ENCODE data around the gene SPTB.
"Not testable (repeated sequence)": the region's sequence is repeated elsewhere in the genome, so short reads cannot be mapped to it uniquely, and the experiment has no call there.

The SPTB gene

DNA sequence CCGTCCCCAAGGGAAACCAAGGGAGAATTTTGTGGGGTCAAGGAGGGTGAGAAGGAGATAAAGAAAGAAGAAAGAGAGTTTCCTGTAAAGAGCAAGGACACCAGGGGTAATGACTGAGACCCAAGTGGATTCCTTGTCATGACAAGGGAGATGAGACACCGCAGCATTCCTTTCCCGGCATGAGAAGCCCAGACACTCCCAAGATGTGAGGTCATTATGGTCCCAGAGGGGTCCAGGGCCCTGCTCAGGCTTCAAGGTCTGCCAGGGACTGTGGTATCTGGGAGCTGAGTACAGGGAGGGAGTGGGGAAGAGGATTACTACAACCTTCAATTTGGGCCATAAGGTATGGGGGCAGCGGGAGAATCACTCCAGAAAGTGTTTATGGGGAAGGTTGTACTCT lies 58.1 kb downstream of the SPTB start:
- no peak for DNase-seq (ENCODE audit: low spot score)

DNA sequence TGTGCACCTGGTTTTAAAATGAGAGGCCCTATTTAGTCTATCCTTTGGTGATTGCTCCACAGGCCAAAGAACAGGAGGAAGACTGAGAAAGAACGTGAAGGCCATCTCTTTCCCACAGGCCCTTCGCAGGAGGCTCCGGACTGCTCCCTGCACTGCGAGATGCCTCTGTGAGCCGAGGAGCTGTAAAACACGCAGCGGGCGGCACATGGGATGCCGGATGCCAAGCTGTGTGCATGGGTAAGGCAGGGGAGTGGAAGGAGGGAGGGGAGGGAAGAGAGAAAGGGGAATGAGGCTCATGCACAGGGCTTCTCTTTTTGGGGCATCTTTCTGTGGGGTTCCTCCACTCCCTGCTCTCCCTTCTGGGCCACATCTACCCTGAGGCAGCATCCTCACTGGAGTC lies 61.6 kb downstream of the SPTB start:
- DNase-seq (ENCODE audit: low spot score) = no peak

DNA sequence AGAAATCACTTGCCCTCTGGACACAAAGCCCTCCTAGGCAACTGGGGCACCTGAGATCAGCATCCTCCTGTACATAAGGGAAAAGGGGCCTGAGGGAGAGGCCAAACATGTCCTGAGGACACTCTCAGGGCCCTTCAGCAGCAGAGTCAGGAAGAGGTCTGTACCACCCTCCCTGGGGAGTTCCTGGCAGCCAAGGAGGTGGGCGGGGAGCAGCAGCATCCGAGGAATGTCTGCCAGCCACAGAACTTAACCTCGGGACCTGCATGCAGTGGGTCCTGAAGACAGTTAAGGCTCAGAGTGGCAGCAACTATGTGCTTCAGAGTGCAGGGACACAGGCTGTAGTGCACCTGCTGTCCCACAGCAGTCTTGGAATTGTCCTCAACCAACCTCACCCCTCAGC lies 62.1 kb downstream of the SPTB start:
- no peak for DNase-seq (ENCODE audit: low spot score)

DNA sequence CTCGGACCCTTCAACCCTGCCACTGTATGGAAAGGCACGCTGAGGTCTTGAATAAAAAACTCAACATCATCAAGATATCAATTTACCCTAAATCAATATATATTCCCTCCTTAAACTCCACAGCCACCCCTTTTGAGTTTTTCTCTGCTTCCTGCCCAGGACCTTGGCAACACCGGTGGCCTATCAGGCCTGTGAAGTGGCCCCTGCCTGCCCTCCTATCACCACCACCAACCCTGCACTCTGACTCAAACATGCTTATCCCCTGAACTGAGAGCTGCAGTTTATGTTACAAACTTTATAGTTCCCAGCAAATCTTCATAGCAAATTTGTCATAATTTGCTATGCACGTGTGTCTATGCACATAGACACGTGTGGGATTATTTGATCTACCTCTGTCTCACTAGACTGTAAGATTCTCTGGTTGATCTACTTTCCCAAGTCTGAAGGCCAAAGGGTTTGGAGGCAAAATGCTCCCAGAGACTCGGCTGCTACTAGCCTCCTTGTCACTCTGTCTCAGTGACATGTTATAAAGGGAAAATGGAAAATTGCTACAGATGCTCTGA lies 63.4 kb downstream of the SPTB start:
- no peak for DNase-seq (ENCODE audit: low spot score)

DNA sequence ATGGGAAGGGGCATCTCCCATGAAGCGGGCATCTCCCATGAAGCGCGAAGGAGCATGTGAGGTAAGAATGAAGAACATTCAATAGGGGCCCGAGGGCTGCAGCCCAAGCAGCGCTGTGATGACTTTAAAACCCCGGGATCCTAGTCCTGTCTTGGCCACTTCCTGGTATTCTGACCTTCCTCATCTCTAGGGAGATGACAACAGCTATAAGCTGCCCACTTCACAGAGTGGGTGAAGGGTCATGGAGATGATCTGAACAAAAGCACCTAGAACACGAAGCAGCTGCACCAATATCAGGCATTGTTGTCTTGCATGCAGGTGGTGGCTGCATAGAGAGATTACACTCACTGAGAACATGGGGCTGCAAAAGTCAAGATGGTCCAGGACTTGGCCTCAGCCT lies 64.5 kb downstream of the SPTB start:
- no peak for DNase-seq (ENCODE audit: low spot score)

DNA sequence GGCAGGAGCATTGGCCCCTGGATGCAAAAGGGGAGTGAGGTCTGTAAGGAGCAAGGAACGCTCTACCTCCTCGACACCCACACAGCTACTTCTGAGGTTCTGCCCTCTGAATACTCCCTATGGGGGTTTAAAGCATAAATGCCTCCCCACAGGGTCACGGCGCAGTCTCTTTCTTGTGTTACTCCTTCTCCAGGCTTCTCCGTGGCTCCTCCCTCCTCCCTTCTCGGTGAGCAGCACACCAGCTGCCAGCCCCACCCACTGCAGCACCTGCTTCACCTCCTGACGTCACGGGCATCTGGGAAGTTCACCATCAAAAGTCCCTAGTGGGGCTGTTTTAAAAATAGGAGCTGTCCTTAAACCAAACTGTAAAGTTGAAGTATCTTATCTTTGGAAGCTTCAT lies 67.3 kb downstream of the SPTB start:
- DNase-seq (ENCODE audit: low spot score) = no peak

DNA sequence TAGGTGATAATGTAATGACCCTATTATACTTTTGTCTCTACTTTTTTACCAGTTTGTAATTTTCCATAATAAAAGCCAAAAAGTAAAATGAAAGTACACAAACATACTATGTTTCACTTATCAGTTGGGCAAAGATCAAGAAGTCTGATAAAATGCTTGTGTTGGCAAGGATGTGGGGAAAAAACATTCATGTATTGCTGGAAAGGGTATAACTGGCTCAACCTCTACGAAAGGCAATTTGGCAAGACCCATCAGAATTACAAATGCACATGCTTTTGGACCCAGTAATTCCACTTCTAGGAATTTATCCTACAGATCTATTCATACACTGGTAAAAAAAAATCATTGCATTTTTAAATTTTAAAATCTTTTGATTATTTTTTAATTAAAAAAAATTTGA lies 68.0 kb downstream of the SPTB start:
- no peak for DNase-seq (ENCODE audit: low spot score)

DNA sequence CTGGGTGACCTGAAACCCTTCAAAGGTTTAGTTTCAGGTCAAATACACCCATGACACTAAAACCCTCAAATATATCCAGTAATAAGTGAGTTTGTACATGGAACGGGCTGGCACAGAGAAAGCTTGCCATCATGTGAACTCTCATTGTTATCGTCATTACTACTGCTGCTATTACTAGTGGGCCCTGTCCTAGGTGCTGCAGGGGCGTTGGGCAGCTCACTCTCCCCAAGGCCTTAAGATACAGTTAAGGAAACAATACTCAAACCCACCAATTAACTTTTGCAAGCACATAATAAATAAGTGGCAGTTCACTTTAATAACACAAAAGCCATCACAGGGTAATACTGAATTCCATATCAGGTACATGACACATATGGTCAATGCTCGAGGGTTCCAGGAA lies 71.3 kb downstream of the SPTB start:
- DNase-seq (ENCODE audit: low spot score) = no peak

DNA sequence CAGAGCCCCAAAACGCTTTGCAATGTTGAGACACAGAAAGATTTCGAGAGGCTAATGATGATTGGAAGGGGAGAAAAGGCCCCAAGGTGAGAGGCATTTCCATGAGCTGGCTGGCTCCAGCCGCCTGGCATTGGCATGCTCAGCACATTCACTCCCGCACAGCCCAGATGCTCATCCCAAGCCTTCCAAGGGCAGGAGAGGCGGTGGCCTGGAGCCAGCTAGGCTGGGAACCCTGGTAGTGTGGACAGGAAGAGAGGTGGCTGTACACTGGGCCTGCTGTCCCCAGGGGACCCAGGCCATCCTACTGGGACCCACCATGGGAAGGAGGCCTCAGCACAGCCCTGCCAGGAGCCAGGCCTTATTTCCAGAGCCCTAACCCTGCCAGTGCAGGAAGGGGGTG lies 72.2 kb downstream of the SPTB start:
- no peak for DNase-seq (ENCODE audit: low spot score)

DNA sequence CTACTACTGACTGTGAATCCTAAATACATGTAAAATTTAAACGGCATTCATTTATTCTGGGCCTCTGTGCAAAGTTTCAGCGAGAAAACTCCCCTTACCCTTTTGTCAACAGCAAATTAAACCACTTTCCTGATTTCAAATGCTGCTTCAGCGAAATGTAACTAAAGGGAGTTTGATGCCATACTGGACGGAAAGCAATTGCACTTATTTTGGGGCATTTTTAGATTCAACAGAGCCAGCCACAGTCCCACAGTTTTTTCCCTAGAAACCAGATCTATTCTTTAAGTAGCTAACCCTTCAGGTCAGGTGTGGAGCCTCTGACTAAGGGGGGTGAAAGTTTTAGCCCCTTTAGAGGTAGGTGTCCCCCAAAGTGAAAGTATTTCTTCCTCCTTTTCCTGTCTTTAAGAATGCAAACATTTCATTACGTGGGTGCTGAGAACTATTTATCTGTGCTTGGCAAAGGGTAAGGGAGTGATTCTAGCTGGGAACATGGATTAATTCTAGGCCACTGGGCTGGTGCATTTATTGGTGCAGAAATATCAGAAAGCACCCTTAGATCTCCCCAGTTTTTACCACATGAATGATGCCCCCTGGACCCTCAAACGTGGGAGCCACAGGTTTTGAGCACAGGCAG lies 72.7 kb downstream of the SPTB start:
- no peak for DNase-seq (ENCODE audit: low spot score)

DNA sequence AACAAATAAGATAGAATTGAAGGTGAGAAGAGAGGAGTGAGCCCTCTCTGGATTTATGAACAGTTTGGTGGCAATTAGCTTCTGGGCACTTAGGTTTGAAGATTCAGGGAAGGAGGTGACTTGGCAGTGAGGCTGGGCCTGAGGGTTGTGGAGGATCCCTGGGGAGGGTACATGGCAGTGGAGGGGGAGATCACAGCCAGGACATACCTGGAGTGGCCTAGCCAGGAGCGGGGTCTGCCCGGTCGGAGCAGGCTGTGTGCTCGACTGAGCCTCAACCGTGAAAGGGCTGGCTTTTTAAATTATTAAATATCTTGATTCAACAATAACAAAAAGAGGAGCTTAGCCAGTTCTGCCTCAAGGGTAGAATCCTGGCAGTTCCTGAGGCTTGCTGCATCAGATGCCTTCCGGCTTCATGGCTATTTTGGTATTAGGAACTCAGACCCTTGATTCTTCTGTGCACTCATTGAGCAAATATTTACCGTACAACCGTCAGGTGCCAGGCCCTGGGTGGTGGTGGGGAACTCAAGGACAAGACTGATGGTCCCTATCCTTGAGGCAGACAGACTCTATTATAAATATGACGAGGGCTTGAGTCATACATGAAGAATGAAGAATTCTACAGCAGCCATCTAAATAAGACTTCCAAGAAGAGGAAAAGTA lies 73.4 kb downstream of the SPTB start:
- DNase-seq (ENCODE audit: low spot score) = no peak

DNA sequence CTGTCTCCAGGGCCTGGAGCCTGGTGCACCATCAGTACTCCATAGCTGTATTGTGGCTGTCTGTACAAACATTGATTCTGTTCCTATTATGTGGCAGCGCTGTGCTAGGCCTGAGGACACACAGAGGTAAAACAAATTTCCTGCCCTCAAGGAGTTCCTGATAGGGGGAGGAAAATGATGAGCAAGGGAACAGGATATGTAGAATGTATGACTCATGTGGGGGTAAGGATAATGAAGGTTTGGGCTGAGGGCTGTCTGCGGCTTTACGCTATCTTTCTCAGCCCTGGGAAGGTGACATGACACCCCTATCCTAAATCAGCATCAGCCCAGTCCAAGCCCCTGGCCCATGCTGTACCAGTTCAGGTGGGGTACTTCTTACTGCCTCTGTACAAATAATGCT lies 74.1 kb downstream of the SPTB start:
- DNase-seq (ENCODE audit: low spot score) = not testable (repeated sequence)

DNA sequence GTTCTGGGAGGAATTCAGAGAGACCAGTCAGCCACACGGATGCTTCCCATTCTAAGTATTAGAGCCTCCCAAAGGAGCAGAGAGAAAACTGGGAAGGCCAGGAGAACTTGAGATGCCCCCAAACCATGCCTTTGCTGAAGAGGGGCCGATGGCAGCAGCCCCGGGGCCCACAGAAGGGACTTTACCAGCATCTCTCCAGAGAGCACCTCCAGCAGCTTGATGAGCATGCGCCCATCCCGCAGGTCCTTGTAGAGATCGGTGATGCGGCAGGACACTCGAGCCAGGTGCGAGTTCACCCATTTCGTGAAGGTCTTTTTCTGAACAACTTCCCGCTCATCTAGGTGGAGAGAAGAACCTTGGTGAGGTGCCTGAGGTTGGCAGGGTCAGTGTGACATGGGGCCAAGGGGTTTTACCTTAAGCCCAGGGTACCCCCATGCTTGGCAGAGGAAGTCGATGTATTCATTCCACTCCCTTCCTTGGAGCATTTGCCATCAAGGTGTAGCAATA lies 74.9 kb downstream of the SPTB start:
- no peak for DNase-seq (ENCODE audit: low spot score)

DNA sequence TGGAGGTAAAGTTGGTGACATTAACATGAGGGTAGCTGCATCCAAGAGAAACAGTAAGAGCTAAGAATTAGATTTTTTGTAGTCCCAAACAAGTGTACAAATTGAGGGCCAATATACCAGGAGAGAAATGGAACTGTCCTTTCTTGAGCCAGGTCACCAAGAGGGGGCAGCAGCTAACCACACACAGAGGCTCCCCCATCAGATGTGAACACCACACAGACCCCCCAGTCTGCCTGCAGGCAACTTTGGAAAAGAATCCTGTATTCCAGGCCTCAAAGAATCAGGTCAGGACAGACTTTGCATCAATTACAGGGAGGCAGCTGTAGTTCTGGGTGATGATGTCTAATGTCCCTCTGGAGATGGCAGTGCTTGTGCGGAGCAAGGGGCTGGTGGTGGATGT lies 77.9 kb downstream of the SPTB start:
- no peak for DNase-seq (ENCODE audit: low spot score)

DNA sequence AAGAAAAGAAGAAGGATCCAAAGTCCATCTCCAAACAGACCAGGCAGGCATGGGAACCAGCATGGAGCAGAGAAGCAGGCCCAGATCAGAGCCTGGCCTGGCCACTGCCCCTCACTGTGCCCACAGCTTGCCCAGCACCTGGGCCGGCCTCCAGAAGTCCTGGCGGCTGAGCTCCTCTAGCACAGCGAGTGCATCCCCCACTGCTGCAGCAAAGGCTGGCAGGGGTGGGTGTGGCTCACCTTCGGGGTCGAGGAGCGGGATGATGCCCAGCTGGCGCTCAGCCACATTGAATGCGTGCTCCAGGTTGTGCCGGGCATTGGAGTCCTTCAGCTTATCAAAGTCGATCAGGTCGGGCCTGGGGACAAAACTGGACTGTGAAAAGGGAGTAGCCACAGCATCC lies 78.7 kb downstream of the SPTB start:
- no peak for DNase-seq (ENCODE audit: low spot score)

DNA sequence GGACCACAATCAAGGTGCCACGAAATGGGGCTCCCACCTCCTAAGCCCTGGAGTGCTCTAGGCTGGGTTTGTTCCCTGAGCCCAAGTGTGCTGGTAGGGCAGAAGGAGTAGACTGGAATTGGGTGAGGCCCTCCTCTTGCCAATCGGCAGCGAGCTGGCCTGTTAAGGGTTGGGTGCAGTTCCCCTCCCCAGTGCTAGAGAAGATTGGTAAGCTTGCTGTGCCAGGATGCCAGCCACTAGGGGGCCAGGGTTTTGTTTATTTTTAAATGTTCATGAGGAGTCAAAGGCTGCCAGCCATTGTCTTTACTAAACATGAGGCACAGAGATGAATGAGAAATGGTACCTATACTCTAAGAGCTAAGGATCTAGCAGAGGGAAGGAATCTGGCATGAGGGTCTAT lies 79.7 kb downstream of the SPTB start:
- peak; percentile 20 for DNase-seq (ENCODE audit: low spot score)

DNA sequence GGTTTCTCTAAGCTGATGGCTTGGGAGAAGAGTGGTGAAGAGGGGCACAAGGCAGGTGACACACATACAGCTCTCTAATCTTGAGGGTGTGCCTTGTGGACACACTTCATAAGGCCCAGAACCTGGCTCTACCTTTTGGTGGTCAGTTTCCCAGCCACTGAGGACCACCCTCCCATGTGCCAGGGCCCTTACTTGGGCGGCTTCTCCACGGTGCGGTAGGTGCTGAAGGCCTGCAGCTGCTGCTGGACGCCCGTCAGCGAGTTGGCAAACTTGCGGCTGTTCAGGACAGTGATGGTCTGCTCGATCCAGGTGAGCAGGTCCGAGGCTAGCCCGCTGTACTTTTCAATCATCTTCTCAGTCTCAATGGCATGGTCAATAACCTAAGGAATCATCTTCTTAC lies 80.2 kb downstream of the SPTB start:
- DNase-seq (ENCODE audit: low spot score) = no peak

DNA sequence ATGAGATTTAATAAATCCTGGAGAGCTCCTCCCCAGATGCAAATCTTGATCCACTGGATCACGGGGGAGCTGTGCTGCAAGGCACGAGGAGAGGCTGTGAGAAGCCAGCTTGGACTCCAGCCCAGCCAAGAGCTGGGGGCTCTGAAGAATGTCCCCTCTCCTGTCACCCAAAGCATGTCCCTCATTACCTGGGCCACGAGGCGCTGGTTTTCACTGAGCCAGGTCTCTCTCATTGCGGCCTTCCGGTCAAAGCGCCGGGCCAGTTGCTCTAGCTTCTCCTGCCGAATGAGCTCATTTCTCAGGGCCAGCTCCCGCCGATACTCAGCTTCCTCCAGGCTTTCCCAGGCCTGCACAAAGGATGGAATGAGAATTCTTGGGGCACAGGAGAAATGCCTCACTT lies 83.3 kb downstream of the SPTB start:
- DNase-seq (ENCODE audit: low spot score) = no peak

DNA sequence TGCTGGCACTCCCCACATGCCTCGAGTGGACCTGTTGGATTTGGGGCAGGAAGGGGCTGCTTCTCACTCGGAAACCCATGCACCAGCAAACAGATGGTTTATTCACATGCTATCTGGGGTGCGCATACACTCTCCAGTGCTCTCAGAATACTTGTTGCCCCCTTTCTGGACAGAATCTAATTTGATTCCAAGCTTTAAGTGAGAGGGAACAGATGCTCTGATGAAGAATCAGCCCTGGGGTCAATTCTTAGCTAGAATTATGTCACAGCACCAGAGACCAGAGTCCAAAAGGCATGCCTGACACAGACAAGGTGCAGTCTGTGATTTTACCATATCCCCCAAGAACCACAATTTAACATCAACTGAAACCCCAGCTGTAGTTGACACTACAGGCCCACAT lies 83.8 kb downstream of the SPTB start:
- DNase-seq (ENCODE audit: low spot score) = no peak

DNA sequence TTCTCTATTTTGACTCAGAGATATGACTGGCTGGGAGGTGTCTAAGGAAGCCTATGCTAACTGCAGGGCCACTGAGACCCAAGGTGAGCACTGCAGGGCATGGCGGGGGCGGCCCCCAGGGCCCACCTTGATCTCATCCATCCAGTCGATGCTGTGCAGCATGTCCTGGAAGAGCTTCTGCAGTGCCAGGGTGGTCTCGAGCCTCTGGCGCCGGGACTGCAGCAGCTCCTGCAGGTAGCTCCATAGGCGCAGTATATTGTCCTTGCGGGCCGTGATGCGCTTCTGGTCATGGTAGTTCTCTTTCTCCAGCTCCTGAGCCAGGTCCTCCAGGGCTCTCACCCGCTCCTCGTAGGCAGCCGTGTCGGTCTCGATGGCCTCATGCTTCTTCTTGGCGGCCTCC lies 84.5 kb downstream of the SPTB start:
- DNase-seq (ENCODE audit: low spot score) = no peak

DNA sequence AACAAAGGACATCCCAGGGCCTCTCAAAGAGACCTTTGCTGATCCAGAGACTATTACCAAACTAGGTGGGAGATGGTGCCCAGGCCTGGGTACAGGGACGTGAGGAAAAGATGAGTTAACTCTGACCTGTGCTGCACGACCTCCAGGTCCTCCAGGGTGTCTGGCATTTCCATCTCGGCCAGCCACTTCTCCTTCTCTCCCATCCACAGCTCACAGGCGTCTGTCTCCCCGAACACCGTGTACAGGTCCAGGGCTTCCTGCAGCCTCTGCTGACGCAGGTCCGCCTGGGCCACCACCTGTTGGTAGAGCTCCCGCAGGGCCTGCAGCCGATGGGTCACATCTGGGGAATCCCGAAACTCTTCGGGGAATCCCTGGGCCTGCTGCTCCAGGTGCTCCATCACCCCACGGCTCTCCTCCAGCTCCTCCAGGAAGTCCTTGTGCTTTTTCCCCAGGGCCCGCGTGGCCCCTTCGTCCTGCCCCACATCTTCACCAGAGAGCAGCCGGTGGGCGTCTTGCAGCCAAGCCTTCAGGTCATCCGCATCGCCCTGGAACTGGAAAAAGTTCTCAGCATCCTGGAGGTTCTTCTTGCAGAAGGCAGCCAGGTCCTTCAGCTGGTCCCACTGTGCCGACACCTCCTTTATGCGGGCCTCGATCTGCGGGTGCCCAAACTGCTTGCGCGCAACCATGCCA lies 86.7 kb downstream of the SPTB start:
- no peak for DNase-seq (ENCODE audit: low spot score)

DNA sequence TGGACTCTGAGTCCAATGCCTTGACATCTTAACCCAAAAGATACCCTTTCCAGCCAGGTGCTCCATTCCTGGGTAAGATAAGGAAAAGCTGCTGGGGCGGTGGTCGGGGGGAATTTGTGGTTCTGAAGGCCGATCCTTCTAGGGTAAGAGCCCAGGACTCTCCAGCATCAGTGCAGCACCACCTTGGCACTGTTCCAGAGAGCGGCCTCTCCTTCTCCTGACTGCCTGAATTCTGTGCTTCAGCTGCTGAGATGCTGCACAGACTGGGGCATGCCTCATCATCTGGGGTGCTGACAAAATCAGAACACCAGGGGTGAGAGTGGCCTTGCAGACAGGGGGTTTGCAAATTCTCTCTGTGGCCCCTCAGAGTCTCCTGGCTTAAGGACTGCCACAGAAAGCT lies 87.5 kb downstream of the SPTB start:
- DNase-seq (ENCODE audit: low spot score) = no peak

DNA sequence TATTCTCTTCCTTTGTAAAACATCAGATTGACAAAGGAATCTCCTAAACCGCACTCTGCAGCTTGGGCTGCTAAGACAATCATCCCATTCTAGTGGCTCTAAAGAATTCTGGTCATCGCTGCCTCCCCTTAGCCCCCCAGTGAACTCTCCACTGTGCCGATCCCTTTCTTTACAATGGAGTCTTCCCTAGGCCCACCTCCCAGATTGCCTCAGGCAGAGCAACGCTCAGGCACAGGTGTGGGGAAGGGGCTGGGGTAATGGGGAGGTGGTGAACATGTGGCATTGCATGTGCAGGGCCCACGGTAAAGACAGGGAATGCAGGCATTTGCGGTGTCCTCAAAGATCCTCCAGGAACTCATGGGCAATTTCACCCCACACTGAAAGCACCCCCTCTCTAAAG lies 89.2 kb downstream of the SPTB start:
- DNase-seq (ENCODE audit: low spot score) = no peak
